Measurements from ENCODE around the gene ARHGEF2. TPM values are rescaled to one million over a fixed set of nuclear protein-coding genes. Genes with fewer than 3 reads are reported as not detected.

Gene ARHGEF2
- total and polyA plus RNA-seq, 2 donors (not counting 3 experiments of a cell fraction or from before 2014, with no cell fraction given): 59.2 to 118 TPM

DNA sequence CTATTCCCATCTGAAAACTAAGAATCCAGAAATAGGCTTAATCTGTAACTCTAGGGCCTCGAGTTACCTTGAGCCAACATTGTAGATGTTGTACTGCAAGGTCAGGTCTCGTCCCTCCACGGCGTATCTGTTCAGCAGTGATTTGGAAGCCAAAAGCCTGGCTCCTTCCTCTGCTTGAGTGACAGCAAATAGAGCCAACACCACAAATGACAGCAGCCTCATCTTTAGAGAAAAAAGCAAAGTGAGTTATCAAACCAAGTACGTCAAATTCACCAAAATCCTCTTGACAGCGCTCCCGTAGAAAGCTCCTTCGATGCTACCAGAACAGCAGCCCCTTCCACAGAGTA is 41.6 kb upstream of the ARHGEF2 start:
- POLR2A ChIA-PET: interaction anchor here (0.7 kb wide), 2 partner anchors 21 to 25 kb away, joined by 3 to 6 read pairs; no protein-coding TSS in a partner anchor
- peaks cover 7 to 11% of the 10 kb centered on the region in 2 experiments for H3K36me3 ChIP-seq (ENCODE audit: control insufficient read depth in 2 of 2, extremely low read depth in 1 of 2, insufficient read depth in 2 of 2, low read length in 2 of 2)
- no peak for TF ChIP-seq MYC (IDR thresholded peaks at IDR 0.05; ENCODE audit: low read depth, low read length)
- TF ChIP-seq, protein P1, sequence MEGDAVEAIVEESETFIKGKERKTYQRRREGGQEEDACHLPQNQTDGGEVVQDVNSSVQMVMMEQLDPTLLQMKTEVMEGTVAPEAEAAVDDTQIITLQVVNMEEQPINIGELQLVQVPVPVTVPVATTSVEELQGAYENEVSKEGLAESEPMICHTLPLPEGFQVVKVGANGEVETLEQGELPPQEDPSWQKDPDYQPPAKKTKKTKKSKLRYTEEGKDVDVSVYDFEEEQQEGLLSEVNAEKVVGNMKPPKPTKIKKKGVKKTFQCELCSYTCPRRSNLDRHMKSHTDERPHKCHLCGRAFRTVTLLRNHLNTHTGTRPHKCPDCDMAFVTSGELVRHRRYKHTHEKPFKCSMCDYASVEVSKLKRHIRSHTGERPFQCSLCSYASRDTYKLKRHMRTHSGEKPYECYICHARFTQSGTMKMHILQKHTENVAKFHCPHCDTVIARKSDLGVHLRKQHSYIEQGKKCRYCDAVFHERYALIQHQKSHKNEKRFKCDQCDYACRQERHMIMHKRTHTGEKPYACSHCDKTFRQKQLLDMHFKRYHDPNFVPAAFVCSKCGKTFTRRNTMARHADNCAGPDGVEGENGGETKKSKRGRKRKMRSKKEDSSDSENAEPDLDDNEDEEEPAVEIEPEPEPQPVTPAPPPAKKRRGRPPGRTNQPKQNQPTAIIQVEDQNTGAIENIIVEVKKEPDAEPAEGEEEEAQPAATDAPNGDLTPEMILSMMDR (IDR thresholded peaks at IDR 0.05; ENCODE audit: extremely low read depth in 1 of 2, insufficient read depth in 1 of 2, low read depth in 1 of 2, low read length in 2 of 2): no peak
- no peak for TF ChIP-seq POLR2AphosphoS5 (IDR thresholded peaks at IDR 0.05; ENCODE audit: insufficient read depth, low read depth, low read length)
- no peak for TF ChIP-seq JUN (IDR thresholded peaks at IDR 0.05; ENCODE audit: borderline replicate concordance, insufficient read depth, insufficient read length, low read depth)
- TF ChIP-seq, protein P2, sequence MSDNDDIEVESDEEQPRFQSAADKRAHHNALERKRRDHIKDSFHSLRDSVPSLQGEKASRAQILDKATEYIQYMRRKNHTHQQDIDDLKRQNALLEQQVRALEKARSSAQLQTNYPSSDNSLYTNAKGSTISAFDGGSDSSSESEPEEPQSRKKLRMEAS (IDR thresholded peaks at IDR 0.05; ENCODE audit: insufficient read depth, insufficient read length): no peak
- no peak for TF ChIP-seq EZH2 (IDR thresholded peaks at IDR 0.05; ENCODE audit: borderline replicate concordance, low read depth, low read length, severe bottlenecking)
- TF ChIP-seq POLR2A (IDR thresholded peaks at IDR 0.05; ENCODE audit: low read depth, low read length): no peak
- no peak for TF ChIP-seq GATA2 (IDR thresholded peaks at IDR 0.05; ENCODE audit: insufficient read depth, insufficient read length, low read depth, low read length)
- no peak for TF ChIP-seq FOS (IDR thresholded peaks at IDR 0.05; ENCODE audit: borderline replicate concordance, insufficient read depth, low read length)
- no peaks in the 10 kb centered on the region for H3K9me3 ChIP-seq (replicated peaks; ENCODE audit: control insufficient read depth, insufficient read depth, low read length)
- H3K79me2 ChIP-seq (ENCODE audit: control insufficient read depth, insufficient read depth, low read length): peaks cover 31% of the 10 kb centered on the region
- TSS peak; percentile 58 for BruUV-seq (replicated peaks)
- FAIRE-seq: no peak
- peaks cover 10% of the 10 kb centered on the region for H3K4me1 ChIP-seq (ENCODE audit: control insufficient read depth, extremely low read depth, insufficient read depth, low read length)
- peak overlapping the region; percentile 27 to 81 (median 78) for H3K4me3 ChIP-seq (replicated peaks in 1 of 3; ENCODE audit: insufficient read depth in 1 of 3, low read depth in 1 of 3, low read length in 3 of 3)
- dilution Hi-C loops (cut with MboI; ENCODE audit: extremely low pct_ligation_motif_present, low sequenced_read_pairs) (no loop called here), intact Hi-C loops (cut with micrococcal nuclease) (no loop called here)
- CTCF ChIA-PET: interaction anchor here (0.6 to 3.7 kb wide), 8 partner anchors 12 to 205 kb away, joined by 3 to 16 read pairs (median 4); no protein-coding TSS in a partner anchor
- peak overlapping the region; percentile 44 for H3K27ac ChIP-seq (ENCODE audit: insufficient read depth, low read depth, low read length)
- no peaks in the 10 kb centered on the region for H3K9me1 ChIP-seq (replicated peaks; ENCODE audit: control insufficient read depth, extremely low read depth, insufficient read depth, low read length)
- DNase-seq (ENCODE audit: low read depth, low spot score): no peak
- no peaks in the 10 kb centered on the region for H4K20me1 ChIP-seq (replicated peaks; ENCODE audit: control insufficient read depth, extremely low read depth, insufficient read depth, low read length)
- H3K4me2 ChIP-seq (ENCODE audit: insufficient read depth, low read length): peak overlapping the region; percentile 84
- H3K27me3 ChIP-seq (ENCODE audit: control insufficient read depth in 2 of 2, insufficient read depth in 2 of 2, low read length in 2 of 2): no peaks in the 10 kb centered on the region
- peak overlapping the region; percentile 60 for H3K9ac ChIP-seq (replicated peaks; ENCODE audit: extremely low read depth, insufficient read depth, low read length)
- H2AFZ ChIP-seq (ENCODE audit: low read depth, low read length): no peak overlapping the region

All from endothelial cell of umbilical vein (primary cell).